Measurements from ENCODE around the gene CCNH. TPM values are rescaled to one million over a fixed set of nuclear protein-coding genes. Genes with fewer than 3 reads are reported as not detected.

CCNH gene
- polyA plus RNA-seq, result 45.2 TPM
- long read RNA-seq, donor 1, partial matches to known transcripts, result 6 of 14 reads
- long read RNA-seq, donor 1, other reads (novel, unspliced or antisense), result 0 of 14 reads
- long read RNA-seq, donor 2, transcript CCNH-201 (9 exons, 1,378 nt), result major isoform, 12 of 17 reads
- long read RNA-seq, donor 2, partial matches to known transcripts, result 0 of 17 reads
- long read RNA-seq, donor 2, other reads (novel, unspliced or antisense), result 0 of 17 reads
- long read RNA-seq, donor 3, transcript CCNH-201 (9 exons, 1,378 nt), result major isoform, 31 of 61 reads
- long read RNA-seq, donor 3, partial matches to known transcripts, result 23 of 61 reads
- long read RNA-seq, donor 3, other reads (novel, unspliced or antisense), result 0 of 61 reads
- long read RNA-seq, donor 4, partial matches to known transcripts, result 0 of 2 reads
- long read RNA-seq, donor 4, other reads (novel, unspliced or antisense), result 0 of 2 reads
- long read RNA-seq, donor 5, partial matches to known transcripts, result 8 of 19 reads
- long read RNA-seq, donor 5, other reads (novel, unspliced or antisense), result 5 of 19 reads
- long read RNA-seq, donor 6, transcript CCNH-201 (9 exons, 1,378 nt), result major isoform, 11 of 18 reads
- long read RNA-seq, donor 6, partial matches to known transcripts, result 0 of 18 reads
- long read RNA-seq, donor 6, other reads (novel, unspliced or antisense), result 0 of 18 reads
- long read RNA-seq, donor 7, partial matches to known transcripts, result 0 of 8 reads
- long read RNA-seq, donor 7, other reads (novel, unspliced or antisense), result 0 of 8 reads
- long read RNA-seq, donor 8, transcript CCNH-211 (1 exons, 925 nt), result minor isoform, 5 of 33 reads
- long read RNA-seq, donor 8, transcript CCNH-201 (9 exons, 1,378 nt), result major isoform, 20 of 33 reads
- long read RNA-seq, donor 8, partial matches to known transcripts, result 5 of 33 reads
- long read RNA-seq, donor 8, other reads (novel, unspliced or antisense), result 0 of 33 reads
- long read RNA-seq, donor 9, transcript CCNH-201 (9 exons, 1,378 nt), result major isoform, 13 of 18 reads
- long read RNA-seq, donor 9, partial matches to known transcripts, result 0 of 18 reads
- long read RNA-seq, donor 9, other reads (novel, unspliced or antisense), result 0 of 18 reads
- long read RNA-seq, donor 10, transcript CCNH-201 (9 exons, 1,378 nt), result major isoform, 9 of 17 reads
- long read RNA-seq, donor 10, partial matches to known transcripts, result 0 of 17 reads
- long read RNA-seq, donor 10, other reads (novel, unspliced or antisense), result 0 of 17 reads
- long read RNA-seq, donor 11, transcript CCNH-201 (9 exons, 1,378 nt), result major isoform, 11 of 17 reads
- long read RNA-seq, donor 11, partial matches to known transcripts, result 0 of 17 reads
- long read RNA-seq, donor 11, other reads (novel, unspliced or antisense), result 0 of 17 reads

DNA sequence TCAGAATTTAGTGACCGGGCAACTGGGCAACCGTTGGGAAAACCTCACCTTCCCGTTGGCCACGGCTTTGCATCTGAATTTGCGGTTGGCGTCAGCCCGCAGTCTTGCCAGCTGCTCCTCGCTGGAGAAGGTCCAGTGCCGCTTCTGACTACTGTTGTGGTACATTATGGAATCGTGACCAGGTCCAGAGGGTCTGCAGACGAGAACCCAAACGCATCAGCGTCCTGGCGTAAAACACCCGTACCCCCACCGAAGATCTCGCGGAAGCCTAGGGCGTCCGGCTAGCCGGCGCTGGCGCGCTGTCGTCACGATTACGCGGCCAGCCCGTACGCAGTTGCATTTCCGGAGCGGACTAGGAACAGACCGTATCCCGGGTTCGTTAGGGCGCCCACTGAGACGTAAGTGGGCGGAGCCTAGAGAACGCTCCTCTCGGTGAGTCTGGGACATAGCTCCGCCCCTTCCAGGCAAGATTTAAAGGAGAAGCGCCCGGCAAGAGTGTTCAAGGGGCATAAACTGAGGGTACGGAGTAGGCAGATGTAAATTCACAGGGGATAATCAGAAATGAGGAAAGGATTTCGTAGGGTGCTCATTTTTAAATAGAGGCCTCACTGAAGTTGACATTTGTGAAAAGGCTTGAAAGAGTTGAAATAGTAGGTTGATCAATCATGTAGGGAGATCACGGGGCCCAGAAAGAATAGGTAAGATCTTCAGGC is at the start of gene CCNH:
TSS of gene CCNH (minus strand) at position 301 of the 713 bp plus-strand sequence. CDS start at position 165, 136 bp downstream.
- no peaks in the 10 kb centered on the region for H3K27me3 ChIP-seq (ENCODE audit: control insufficient read depth, insufficient read depth, low read length)

DNA sequence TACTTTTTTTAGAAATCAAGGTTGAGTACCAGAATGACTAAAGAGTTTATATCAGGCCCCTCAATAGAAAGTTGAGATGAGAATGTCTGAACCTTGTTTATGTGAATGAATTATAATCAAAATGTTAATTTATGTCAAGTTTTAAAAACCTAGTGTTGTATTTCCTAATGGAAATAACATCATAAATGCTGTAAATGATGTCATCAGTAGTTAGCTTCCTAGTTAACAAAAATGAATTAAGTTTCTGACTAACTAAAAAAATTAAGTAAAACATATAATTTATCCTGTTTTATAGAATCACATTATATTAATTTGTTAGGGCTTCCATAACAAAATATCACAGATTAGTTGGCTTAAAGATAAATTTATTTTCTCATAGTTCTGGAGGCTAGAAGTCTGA is 45.0 kb upstream of the CCNH start:
- Histone ChIP-seq H3K27me3 (ENCODE audit: control insufficient read depth, insufficient read depth, low read length) (no peaks in the 10 kb centered on the region), H3K36me3 (ENCODE audit: control insufficient read depth, insufficient read depth, low read length) (no peaks in the 10 kb centered on the region), H3K4me3 (ENCODE audit: low read length) (no peak overlapping the region), H3K9me3 (ENCODE audit: control insufficient read depth, low read depth, low read length) (no peaks in the 10 kb centered on the region), H3K27ac (ENCODE audit: low read length) (no peak overlapping the region), H3K4me1 (ENCODE audit: control insufficient read depth, insufficient read depth, low read length) (no peaks in the 10 kb centered on the region)
- DNase-seq, result no peak

More for the DNA sequence above, at the start of gene CCNH:
- DNase-seq, result peak; percentile 98 to 99
- H3K27ac ChIP-seq (ENCODE audit: low read length), result peak within 1 kb of the TSS; percentile 99
- peaks cover 15% of the 10 kb centered on the region for H3K36me3 ChIP-seq (ENCODE audit: control insufficient read depth, insufficient read depth, low read length)
- no peaks in the 10 kb centered on the region for H3K9me3 ChIP-seq (ENCODE audit: control insufficient read depth, low read depth, low read length)
- peaks cover 8% of the 10 kb centered on the region for H3K4me1 ChIP-seq (ENCODE audit: control insufficient read depth, insufficient read depth, low read length)
- WGBS (ENCODE audit: insufficient coverage, low lambda C conversion rate), result 20% methylated on average over 2 of the region's 46 CpGs
- peak within 1 kb of the TSS; percentile 93 for H3K4me3 ChIP-seq (ENCODE audit: low read length)

DNA sequence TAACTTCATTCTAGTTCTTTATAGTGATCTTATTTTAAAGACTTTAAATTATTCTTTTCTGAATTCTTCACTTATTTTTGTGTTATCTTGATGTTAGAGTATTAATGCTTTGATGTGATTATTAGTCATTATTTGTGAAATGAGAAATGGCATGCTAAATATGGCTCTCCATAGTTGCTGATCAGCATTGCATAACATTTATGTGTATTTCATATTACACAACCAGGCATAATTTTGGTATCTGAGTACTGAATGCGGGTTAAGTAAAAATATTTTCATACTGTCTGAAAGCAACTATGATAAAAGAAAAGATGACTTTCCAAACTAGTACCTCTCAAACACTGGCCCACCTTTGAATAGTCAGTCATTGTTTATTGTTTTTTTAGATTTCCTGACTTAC is 41.1 kb upstream of the CCNH start:
- H3K36me3 ChIP-seq (ENCODE audit: control insufficient read depth, insufficient read depth, low read length), result no peaks in the 10 kb centered on the region
- WGBS (ENCODE audit: insufficient coverage, low lambda C conversion rate), result no CpG with 5 or more reads among the region's 1 CpG

DNA sequence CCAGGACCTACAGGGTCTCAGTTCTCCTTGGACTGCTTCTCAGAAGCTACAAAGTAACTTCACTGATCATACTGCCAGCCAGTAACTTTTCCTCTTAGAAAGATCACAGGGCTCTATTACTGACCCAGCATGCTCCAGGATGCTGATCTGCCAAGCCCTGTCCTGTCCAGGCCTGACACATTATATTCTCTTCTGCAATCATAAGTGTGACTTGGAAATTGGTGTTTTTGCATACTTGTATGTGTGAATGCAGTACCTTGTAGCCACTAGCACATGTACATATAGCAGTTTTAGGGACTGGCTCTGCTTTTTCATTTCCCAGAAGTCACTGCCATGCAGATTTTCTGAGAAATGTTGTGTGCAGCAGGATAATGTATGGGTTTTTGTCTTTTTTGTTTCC is 40.1 kb upstream of the CCNH start:
- H3K27me3 ChIP-seq (ENCODE audit: control insufficient read depth, insufficient read depth, low read length), result no peaks in the 10 kb centered on the region
- no peak overlapping the region for H3K4me3 ChIP-seq (ENCODE audit: low read length)
- no peaks in the 10 kb centered on the region for H3K36me3 ChIP-seq (ENCODE audit: control insufficient read depth, insufficient read depth, low read length)
- no peak for DNase-seq
- no peak overlapping the region for H3K27ac ChIP-seq (ENCODE audit: low read length)
- no peaks in the 10 kb centered on the region for H3K4me1 ChIP-seq (ENCODE audit: control insufficient read depth, insufficient read depth, low read length)
- H3K9me3 ChIP-seq (ENCODE audit: control insufficient read depth, low read depth, low read length), result no peaks in the 10 kb centered on the region

More for the DNA sequence above, 41.1 kb upstream of the CCNH start:
- no peak overlapping the region for H3K4me3 ChIP-seq (ENCODE audit: low read length)
- H3K9me3 ChIP-seq (ENCODE audit: control insufficient read depth, low read depth, low read length), result no peaks in the 10 kb centered on the region
- no peak for DNase-seq
- H3K27me3 ChIP-seq (ENCODE audit: control insufficient read depth, insufficient read depth, low read length), result no peaks in the 10 kb centered on the region
- no peak overlapping the region for H3K27ac ChIP-seq (ENCODE audit: low read length)
- no peaks in the 10 kb centered on the region for H3K4me1 ChIP-seq (ENCODE audit: control insufficient read depth, insufficient read depth, low read length)

DNA sequence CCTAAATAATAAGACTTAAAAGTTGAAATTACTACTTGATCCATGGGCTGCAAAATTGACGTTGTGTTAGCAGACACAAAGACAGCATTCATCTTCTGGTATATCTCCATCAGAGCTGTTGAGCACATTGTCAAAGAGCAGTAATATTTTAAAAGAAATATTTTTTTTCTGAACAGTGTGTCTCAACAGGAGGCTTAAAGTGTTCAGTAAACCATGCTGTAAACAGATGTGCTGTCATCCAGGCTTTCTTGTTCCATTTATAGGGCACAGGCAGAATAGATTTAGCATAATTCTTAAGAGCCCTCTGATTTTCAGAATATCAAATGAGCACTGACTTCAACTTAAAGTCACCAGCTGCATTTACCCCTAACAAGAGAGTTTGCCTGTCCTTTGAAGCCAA is 29.7 kb upstream of the CCNH start:
- WGBS (ENCODE audit: insufficient coverage, low lambda C conversion rate), result no CpG with 5 or more reads among the region's 1 CpG
- Histone ChIP-seq H3K27ac (ENCODE audit: low read length) (no peak overlapping the region), H3K9me3 (ENCODE audit: control insufficient read depth, low read depth, low read length) (no peaks in the 10 kb centered on the region), H3K36me3 (ENCODE audit: control insufficient read depth, insufficient read depth, low read length) (no peaks in the 10 kb centered on the region), H3K27me3 (ENCODE audit: control insufficient read depth, insufficient read depth, low read length) (no peaks in the 10 kb centered on the region), H3K4me3 (ENCODE audit: low read length) (no peak overlapping the region), H3K4me1 (ENCODE audit: control insufficient read depth, insufficient read depth, low read length) (no peaks in the 10 kb centered on the region)
- DNase-seq, result no peak

DNA sequence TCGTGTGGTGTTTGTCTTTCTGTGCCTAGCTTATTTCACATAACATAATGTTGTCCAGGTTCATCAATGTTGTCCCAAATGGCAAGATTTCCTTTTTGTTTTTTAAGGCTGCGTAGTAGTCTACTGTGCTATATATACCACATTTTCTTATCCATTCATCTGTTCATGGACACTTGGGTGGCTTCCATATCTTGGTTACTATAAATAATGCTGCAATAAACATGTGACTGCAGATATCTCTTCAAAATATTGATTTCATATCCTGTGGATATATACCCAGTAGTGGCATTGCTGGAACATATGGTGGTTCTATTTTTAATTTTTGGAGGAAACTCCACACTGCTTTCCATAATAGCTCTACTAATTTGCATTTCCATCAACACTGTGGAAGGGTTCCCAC is 25.5 kb upstream of the CCNH start:
- Histone ChIP-seq H3K9me3 (ENCODE audit: control insufficient read depth, low read depth, low read length) (no peaks in the 10 kb centered on the region), H3K4me1 (ENCODE audit: control insufficient read depth, insufficient read depth, low read length) (no peaks in the 10 kb centered on the region), H3K36me3 (ENCODE audit: control insufficient read depth, insufficient read depth, low read length) (no peaks in the 10 kb centered on the region), H3K27ac (ENCODE audit: low read length) (no peak overlapping the region), H3K4me3 (ENCODE audit: low read length) (no peak overlapping the region), H3K27me3 (ENCODE audit: control insufficient read depth, insufficient read depth, low read length) (no peaks in the 10 kb centered on the region)
- WGBS (ENCODE audit: insufficient coverage, low lambda C conversion rate), result no CpG with 5 or more reads among the region's 2 CpGs
- DNase-seq, result no peak

DNA sequence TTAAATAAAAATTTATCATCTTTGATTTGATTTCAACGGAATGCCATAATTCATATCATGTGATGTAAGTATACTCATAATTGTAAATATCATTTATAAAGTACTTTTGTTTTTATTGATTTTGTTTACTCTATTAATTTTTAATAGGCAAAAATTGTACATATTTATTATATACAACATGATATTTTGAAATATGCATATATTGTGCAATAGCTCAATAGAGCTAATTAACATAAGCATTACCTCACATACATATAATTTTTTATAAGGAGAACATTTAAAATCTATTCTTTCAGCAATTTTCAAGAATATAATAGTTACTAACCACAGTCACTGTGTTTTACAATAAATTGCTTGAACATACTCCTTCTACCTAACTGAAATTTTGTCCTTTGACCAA is 25.0 kb upstream of the CCNH start:
- no peaks in the 10 kb centered on the region for H3K4me1 ChIP-seq (ENCODE audit: control insufficient read depth, insufficient read depth, low read length)
- no peak overlapping the region for H3K4me3 ChIP-seq (ENCODE audit: low read length)
- H3K27me3 ChIP-seq (ENCODE audit: control insufficient read depth, insufficient read depth, low read length), result no peaks in the 10 kb centered on the region
- DNase-seq, result no peak
- WGBS (ENCODE audit: insufficient coverage, low lambda C conversion rate), result 88% methylated on average over 1 of the region's 1 CpG
- H3K9me3 ChIP-seq (ENCODE audit: control insufficient read depth, low read depth, low read length), result no peaks in the 10 kb centered on the region
- H3K27ac ChIP-seq (ENCODE audit: low read length), result no peak overlapping the region
- H3K36me3 ChIP-seq (ENCODE audit: control insufficient read depth, insufficient read depth, low read length), result no peaks in the 10 kb centered on the region

DNA sequence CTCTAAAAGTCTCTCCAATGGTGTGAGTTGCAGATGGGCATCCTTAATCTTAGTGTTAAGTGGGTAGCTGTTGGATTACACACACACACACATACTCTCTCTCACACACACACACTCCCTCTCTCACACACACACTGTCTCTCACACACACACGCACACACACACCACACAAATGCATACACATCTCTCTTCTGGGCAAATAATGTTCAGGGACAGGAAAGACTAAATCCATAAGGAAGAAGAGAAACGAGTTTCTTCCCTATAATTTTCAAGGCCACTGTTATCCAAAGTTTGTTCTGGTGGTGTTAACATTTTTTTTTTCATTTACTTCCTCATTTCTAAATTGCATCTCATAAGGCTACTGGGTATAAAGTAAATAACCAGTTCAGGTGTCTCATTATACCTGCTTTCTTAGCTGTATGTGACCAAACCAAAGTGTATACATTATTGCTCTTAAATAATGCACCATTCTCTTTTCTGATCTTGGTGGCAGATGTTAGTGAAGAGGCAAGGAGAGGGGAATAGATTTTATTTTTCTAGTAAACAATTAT is 22.5 kb upstream of the CCNH start:
- H3K27ac ChIP-seq (ENCODE audit: low read length), result no peak overlapping the region

DNA sequence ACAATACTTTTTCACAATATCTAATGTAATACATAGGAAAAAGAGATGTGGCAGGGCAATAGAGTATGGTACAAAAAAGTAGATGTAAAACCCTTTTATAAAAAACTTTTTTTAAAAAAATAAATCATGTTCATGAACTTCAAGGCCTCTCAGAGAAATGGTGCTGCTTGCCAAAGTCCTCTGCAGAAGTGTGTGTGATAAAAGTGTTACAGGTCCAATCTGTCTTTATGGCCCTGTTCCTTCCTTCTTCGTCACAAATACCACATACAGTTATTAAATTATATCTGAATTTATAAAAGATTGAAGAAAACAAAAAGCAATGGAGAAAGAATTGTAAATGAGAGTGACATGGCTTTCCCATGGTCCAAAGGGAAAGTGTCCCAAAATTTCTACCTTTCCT is 21.7 kb upstream of the CCNH start:
- H3K9me3 ChIP-seq (ENCODE audit: control insufficient read depth, low read depth, low read length), result no peaks in the 10 kb centered on the region
- no CpG with 5 or more reads among the region's 1 CpG for WGBS (ENCODE audit: insufficient coverage, low lambda C conversion rate)
- no peaks in the 10 kb centered on the region for H3K27me3 ChIP-seq (ENCODE audit: control insufficient read depth, insufficient read depth, low read length)
- DNase-seq, result no peak
- no peak overlapping the region for H3K27ac ChIP-seq (ENCODE audit: low read length)
- H3K4me3 ChIP-seq (ENCODE audit: low read length), result no peak overlapping the region
- H3K36me3 ChIP-seq (ENCODE audit: control insufficient read depth, insufficient read depth, low read length), result no peaks in the 10 kb centered on the region
- no peaks in the 10 kb centered on the region for H3K4me1 ChIP-seq (ENCODE audit: control insufficient read depth, insufficient read depth, low read length)

More for the DNA sequence above, 22.5 kb upstream of the CCNH start:
- Histone ChIP-seq H3K9me3 (ENCODE audit: control insufficient read depth, low read depth, low read length) (no peaks in the 10 kb centered on the region), H3K4me1 (ENCODE audit: control insufficient read depth, insufficient read depth, low read length) (no peaks in the 10 kb centered on the region), H3K27me3 (ENCODE audit: control insufficient read depth, insufficient read depth, low read length) (no peaks in the 10 kb centered on the region), H3K36me3 (ENCODE audit: control insufficient read depth, insufficient read depth, low read length) (no peaks in the 10 kb centered on the region), H3K4me3 (ENCODE audit: low read length) (no peak overlapping the region)
- no peak for DNase-seq
- 80% methylated on average over 1 of the region's 2 CpGs for WGBS (ENCODE audit: insufficient coverage, low lambda C conversion rate)
